Fibroblast of lung (primary cell): ENCODE results near the gene APOA4.

ENCODE experiments used
- CTCF ChIP-seq, 2 donors: IDR thresholded peaks in 1 of 2; conservative IDR thresholded peaks in 1 of 2; 1 replicate in 1 of 2; 2 replicates in 1 of 2; pipeline ENCODE4 v1.5.1; 2011 to 2012; ENCODE audit warnings: low read length in 2 of 2, control low read depth in 1 of 2, inconsistent platforms in 1 of 2, low read depth in 1 of 2, mild to moderate bottlenecking in 1 of 2
- EZH2 ChIP-seq: IDR thresholded peaks from 2 replicates; pipeline ENCODE4 v1.5.1; 2012; ENCODE audit warnings: low read length, control low read depth, mild to moderate bottlenecking; ENCODE audit errors: missing control alignments

GRCh38 chr11:116835042-116835772, 12.1 kb upstream of the APOA4 start:
- no peak for TF ChIP-seq CTCF (conservative IDR thresholded peaks at IDR 0.05 in 1 of 2, IDR thresholded peaks at IDR 0.05 in 1 of 2; ENCODE audit: low read depth in 1 of 2, low read length in 2 of 2)
- no peak for TF ChIP-seq EZH2
